ENCODE measurements around the gene WWOX. TPM values are rescaled to one million over a fixed set of nuclear protein-coding genes. Genes with fewer than 3 reads are reported as not detected.

WWOX gene
- total RNA-seq, 1 donor from 2014 or later, result 18.6 TPM

DNA sequence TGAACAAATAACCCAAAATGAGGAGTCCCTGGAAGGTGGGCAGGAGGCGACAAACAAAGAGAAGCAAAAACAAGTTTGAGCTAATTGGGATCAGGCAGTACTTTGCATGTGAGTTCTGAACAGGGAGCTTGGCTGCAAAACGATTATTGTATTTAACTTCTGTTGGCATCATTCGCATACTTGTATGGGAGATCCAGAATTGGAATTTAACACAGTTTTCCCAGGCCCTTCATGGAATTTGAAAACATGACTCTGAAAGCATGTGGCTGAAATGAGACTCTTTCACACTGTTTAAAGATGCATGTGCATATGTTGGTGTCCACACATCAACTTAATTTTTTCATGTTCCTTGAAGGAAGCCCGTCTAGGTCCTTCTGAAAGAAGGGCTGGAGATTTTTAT is 674.3 kb downstream of the WWOX start:
- Mint-ChIP-seq H3K36me3 (ENCODE audit: low read depth, unreplicated experiment) (no peaks in the 10 kb centered on the region), H3K27me3 (ENCODE audit: unreplicated experiment) (peaks cover 7% of the 10 kb centered on the region), H3K9me3 (ENCODE audit: unreplicated experiment) (no peaks in the 10 kb centered on the region), H3K4me3 (ENCODE audit: unreplicated experiment) (no peak overlapping the region), H3K4me1 (ENCODE audit: unreplicated experiment) (peaks cover 3% of the 10 kb centered on the region), H3K27ac (ENCODE audit: unreplicated experiment) (no peak overlapping the region)
- DNase-seq (ENCODE audit: low spot score), result no peak
- TF ChIP-seq CTCF (IDR thresholded peaks at IDR 0.05; ENCODE audit: unreplicated experiment), result no peak

GRCh38 chr16:78775161-78775561 is 675.7 kb downstream of the WWOX start:
- H3K4me1 Mint-ChIP-seq (ENCODE audit: unreplicated experiment), result peaks cover 3% of the 10 kb centered on the region
- TF ChIP-seq CTCF (IDR thresholded peaks at IDR 0.05; ENCODE audit: unreplicated experiment), result no peak
- no peak overlapping the region for H3K27ac Mint-ChIP-seq (ENCODE audit: unreplicated experiment)
- H3K9me3 Mint-ChIP-seq (ENCODE audit: unreplicated experiment), result no peaks in the 10 kb centered on the region
- no peaks in the 10 kb centered on the region for H3K36me3 Mint-ChIP-seq (ENCODE audit: low read depth, unreplicated experiment)
- H3K4me3 Mint-ChIP-seq (ENCODE audit: unreplicated experiment), result no peak overlapping the region
- DNase-seq (ENCODE audit: low spot score), result no peak
- H3K27me3 Mint-ChIP-seq (ENCODE audit: unreplicated experiment), result peaks cover 4% of the 10 kb centered on the region

- no peaks in the 10 kb centered on the region for H3K36me3 Mint-ChIP-seq (ENCODE audit: low read depth, unreplicated experiment)
- DNase-seq (ENCODE audit: low spot score), result no peak
- peaks cover 3% of the 10 kb centered on the region for H3K4me1 Mint-ChIP-seq (ENCODE audit: unreplicated experiment)
- TF ChIP-seq CTCF (IDR thresholded peaks at IDR 0.05; ENCODE audit: unreplicated experiment), result no peak
- no peaks in the 10 kb centered on the region for H3K9me3 Mint-ChIP-seq (ENCODE audit: unreplicated experiment)
- H3K27ac Mint-ChIP-seq (ENCODE audit: unreplicated experiment), result no peak overlapping the region
- H3K4me3 Mint-ChIP-seq (ENCODE audit: unreplicated experiment), result no peak overlapping the region
- peaks cover 1% of the 10 kb centered on the region for H3K27me3 Mint-ChIP-seq (ENCODE audit: unreplicated experiment)
Measured at GRCh38 chr16:78778101-78779004, 678.9 kb downstream of the WWOX start.

DNA sequence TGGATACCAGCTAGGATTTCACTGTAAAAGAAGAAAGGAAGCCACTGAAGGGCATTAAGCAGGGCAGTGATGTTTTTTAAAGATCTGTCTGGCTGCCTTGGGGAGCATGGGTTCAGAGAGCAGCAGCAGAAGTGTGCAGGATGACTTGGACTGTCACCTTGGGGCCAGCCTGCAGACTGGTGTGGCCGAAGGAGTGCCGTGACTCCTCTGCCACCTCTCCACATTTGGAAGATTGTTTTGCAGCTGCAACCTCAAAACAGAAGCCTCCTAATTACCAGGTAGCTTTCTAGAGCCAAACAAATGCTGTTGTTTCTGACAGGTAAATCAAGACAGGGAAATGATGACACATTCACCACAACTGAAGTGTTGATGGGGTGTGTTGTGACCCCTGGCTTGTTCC is 681.4 kb downstream of the WWOX start:
- Mint-ChIP-seq H3K9me3 (ENCODE audit: unreplicated experiment) (no peaks in the 10 kb centered on the region), H3K4me1 (ENCODE audit: unreplicated experiment) (peaks cover 3% of the 10 kb centered on the region), H3K27me3 (ENCODE audit: unreplicated experiment) (peaks cover 1% of the 10 kb centered on the region), H3K36me3 (ENCODE audit: low read depth, unreplicated experiment) (no peaks in the 10 kb centered on the region), H3K4me3 (ENCODE audit: unreplicated experiment) (no peak overlapping the region), H3K27ac (ENCODE audit: unreplicated experiment) (no peak overlapping the region)
- DNase-seq (ENCODE audit: low spot score), result no peak
- no peak for TF ChIP-seq CTCF (IDR thresholded peaks at IDR 0.05; ENCODE audit: unreplicated experiment)

GRCh38 chr16:78782572-78782971 is 683.1 kb downstream of the WWOX start:
- Mint-ChIP-seq H3K27ac (ENCODE audit: unreplicated experiment) (no peak overlapping the region), H3K9me3 (ENCODE audit: unreplicated experiment) (no peaks in the 10 kb centered on the region), H3K27me3 (ENCODE audit: unreplicated experiment) (peaks cover 1% of the 10 kb centered on the region), H3K36me3 (ENCODE audit: low read depth, unreplicated experiment) (no peaks in the 10 kb centered on the region), H3K4me1 (ENCODE audit: unreplicated experiment) (no peaks in the 10 kb centered on the region), H3K4me3 (ENCODE audit: unreplicated experiment) (no peak overlapping the region)
- no peak for TF ChIP-seq CTCF (IDR thresholded peaks at IDR 0.05; ENCODE audit: unreplicated experiment)
- no peak for DNase-seq (ENCODE audit: low spot score)
